AG04450 (cell line): ENCODE measurements around the gene BRD4. TPM values are rescaled to one million over a fixed set of nuclear protein-coding genes. Genes with fewer than 3 reads are reported as not detected.

Experiments
- CTCF ChIA-PET: fragments of 300-600, 350-600 bp; formaldehyde crosslinking; extraction: SDS; loops from one replicate; lab custom pipeline; 2022; ENCODE audit warnings: antibody characterized with exemption, inconsistent platforms; lab: Charles Lee
- POLR2A ChIA-PET: fragments of 350-600 bp; formaldehyde crosslinking; extraction: SDS; loops from one replicate; lab custom pipeline; 2021; ENCODE audit warnings: antibody characterized with exemption, inconsistent platforms; lab: Yijun Ruan, JAX
- DNase-seq: peaks from one replicate; pipeline ENCODE4 v3.0.0-alpha.2; 2011; ENCODE audit warnings: low read depth, low spot score
- H3K27ac ChIP-seq: one replicate; pipeline ENCODE4 v1.5.1; 2012; ENCODE audit warnings: low read depth, low read length, control low read depth
- H3K27me3 ChIP-seq: one replicate; pipeline ENCODE4 v1.6.0; 2012; ENCODE audit warnings: low read length; ENCODE audit not compliant: control insufficient read depth, insufficient read depth
- H3K4me3 ChIP-seq: 2 replicates; pipeline ENCODE4 v1.5.1; 2011; ENCODE audit warnings: mild to moderate bottlenecking, low read depth, low read length, control low read depth
- H3K9me3 ChIP-seq: 2 replicates; pipeline ENCODE4 v1.5.1; 2012; ENCODE audit warnings: low read length; ENCODE audit not compliant: control insufficient read depth, insufficient read depth
- polyA plus RNA-seq: library from polyadenylated mRNA; depleted of rRNA; stranded (reverse); fragments of >200 nt; gene quantifications from 2 replicates; pipeline ENCODE4 v1.2.3, GENCODE V29; 2011
- TF ChIP-seq, protein P1 (sequence below): IDR thresholded peaks from 2 replicates; pipeline ENCODE4 v1.5.1; 2011; ENCODE audit warnings: low read depth, low read length, control low read depth, inconsistent platforms

Gene BRD4
- polyA plus RNA-seq, 1 experiment: 7.8 TPM

- POLR2A ChIA-PET: interaction anchor here (0.6 to 3.0 kb wide), 16 partner anchors 9 to 1397 kb away, joined by 3 to 25 read pairs (median 4); partner anchors contain the start of genes AKAP8L and BRD4
- H3K4me3 ChIP-seq: peak within 1 kb of the TSS; percentile 99
- TF ChIP-seq, protein P1, sequence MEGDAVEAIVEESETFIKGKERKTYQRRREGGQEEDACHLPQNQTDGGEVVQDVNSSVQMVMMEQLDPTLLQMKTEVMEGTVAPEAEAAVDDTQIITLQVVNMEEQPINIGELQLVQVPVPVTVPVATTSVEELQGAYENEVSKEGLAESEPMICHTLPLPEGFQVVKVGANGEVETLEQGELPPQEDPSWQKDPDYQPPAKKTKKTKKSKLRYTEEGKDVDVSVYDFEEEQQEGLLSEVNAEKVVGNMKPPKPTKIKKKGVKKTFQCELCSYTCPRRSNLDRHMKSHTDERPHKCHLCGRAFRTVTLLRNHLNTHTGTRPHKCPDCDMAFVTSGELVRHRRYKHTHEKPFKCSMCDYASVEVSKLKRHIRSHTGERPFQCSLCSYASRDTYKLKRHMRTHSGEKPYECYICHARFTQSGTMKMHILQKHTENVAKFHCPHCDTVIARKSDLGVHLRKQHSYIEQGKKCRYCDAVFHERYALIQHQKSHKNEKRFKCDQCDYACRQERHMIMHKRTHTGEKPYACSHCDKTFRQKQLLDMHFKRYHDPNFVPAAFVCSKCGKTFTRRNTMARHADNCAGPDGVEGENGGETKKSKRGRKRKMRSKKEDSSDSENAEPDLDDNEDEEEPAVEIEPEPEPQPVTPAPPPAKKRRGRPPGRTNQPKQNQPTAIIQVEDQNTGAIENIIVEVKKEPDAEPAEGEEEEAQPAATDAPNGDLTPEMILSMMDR: no peak
- CTCF ChIA-PET: interaction anchor here (0.6 to 1.7 kb wide), 5 partner anchors 13 to 288 kb away, joined by 3 to 5 read pairs (median 3); partner anchors contain the start of gene AKAP8L
- peak; percentile 96 for DNase-seq
- H3K9me3 ChIP-seq: no peaks in the 10 kb centered on the region; the same call in 1 of the 2 replicates
- H3K27me3 ChIP-seq: no peaks in the 10 kb centered on the region
- peak within 1 kb of the TSS; percentile 91 for H3K27ac ChIP-seq
Observed at GRCh38 chr19:15379083-15379998, 47.0 kb upstream of the BRD4 start, which contains the start of gene AKAP8. TSS of gene AKAP8 (minus strand) at chr19:15379787. CDS start at chr19:15379731, 56 bp downstream.

DNA sequence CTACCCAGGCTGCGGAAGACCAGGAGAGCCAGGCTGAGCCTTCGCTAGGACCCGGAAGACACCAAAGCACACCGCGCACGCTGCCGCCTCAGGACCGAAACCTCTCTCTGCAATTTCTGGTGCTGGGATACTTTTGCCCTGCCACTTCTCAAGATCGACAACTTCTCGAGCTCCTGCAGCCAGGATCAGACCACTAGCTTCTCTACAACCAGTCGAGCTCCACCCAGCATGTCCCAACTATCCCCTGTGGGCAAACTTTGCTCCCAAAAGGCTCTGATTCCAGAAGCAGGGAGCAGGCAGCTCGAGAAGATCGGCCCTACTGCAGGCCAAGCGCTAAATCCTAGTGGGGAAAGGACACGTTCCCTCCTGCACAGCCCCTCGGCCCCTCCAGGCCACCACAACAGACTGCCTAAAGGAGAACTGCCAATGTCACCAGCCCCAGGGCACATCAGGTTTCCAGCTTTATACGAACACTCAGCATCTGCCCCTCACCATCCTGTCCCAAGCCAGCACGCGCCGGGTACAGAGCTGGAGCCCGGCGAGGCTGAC lies 46.3 kb upstream of the BRD4 start:
- ChIA-PET POLR2A (interaction anchor here (0.6 to 3.0 kb wide), 15 partner anchors 8 to 242 kb away, joined by 3 to 25 read pairs (median 3); partner anchors contain the start of genes AKAP8L and BRD4), CTCF (interaction anchor here (0.6 to 1.7 kb wide), 4 partner anchors 40 to 287 kb away, joined by 3 to 5 read pairs (median 4); partner anchors contain the start of gene AKAP8L)
- DNase-seq: no peak
- TF ChIP-seq, protein P1: no peak
- H3K9me3 ChIP-seq: no peaks in the 10 kb centered on the region; the same call in 1 of the 2 replicates
- no peaks in the 10 kb centered on the region for H3K27me3 ChIP-seq
- H3K27ac ChIP-seq: peak overlapping the region; percentile 91
- H3K4me3 ChIP-seq: peak overlapping the region; percentile 99

DNA sequence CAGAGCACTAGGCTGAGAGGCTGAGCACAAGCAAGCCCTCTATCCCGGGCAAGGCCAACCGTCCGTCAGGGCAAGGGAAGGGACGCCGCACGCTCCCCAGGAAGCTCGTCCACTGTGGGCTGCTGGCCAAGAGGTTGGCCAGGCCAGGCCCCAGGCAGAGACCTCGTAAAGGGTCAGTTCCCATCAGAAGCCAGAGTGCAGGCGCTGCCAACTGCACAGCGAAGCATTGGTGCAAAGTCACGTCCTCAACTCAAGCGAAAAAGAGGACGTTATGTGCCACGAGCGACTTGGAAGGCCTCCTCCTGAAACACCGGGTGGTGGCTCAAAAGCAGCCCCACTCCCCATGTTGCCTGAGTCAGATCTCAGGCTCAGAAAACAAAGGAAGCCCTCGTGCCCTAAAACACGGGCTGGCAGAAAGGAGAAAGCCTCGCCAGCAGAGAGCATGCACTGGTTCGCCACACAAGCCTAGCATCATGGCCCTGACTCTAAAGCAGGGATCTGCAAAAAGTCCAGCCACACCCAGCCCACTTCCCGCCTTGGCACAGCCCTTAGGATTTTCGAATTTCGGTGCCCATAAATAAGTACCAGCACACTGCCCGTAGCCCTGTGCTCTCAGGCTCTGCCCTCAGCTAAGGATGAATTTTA lies 42.6 kb upstream of the BRD4 start:
- Histone ChIP-seq H3K9me3 (no peaks in the 10 kb centered on the region; the same call in 1 of the 2 replicates), H3K4me3 (no peak overlapping the region), H3K27me3 (no peaks in the 10 kb centered on the region), H3K27ac (no peak overlapping the region)
- TF ChIP-seq, protein P1: no peak
- POLR2A ChIA-PET: interaction anchor here (0.6 kb wide), 1 partner anchor 187 kb away, joined by 4 read pairs; no protein-coding TSS in a partner anchor
- CTCF ChIA-PET: interaction anchor here (0.7 kb wide), 1 partner anchor 41 kb away, joined by 3 read pairs; no protein-coding TSS in a partner anchor
- no peak for DNase-seq

DNA sequence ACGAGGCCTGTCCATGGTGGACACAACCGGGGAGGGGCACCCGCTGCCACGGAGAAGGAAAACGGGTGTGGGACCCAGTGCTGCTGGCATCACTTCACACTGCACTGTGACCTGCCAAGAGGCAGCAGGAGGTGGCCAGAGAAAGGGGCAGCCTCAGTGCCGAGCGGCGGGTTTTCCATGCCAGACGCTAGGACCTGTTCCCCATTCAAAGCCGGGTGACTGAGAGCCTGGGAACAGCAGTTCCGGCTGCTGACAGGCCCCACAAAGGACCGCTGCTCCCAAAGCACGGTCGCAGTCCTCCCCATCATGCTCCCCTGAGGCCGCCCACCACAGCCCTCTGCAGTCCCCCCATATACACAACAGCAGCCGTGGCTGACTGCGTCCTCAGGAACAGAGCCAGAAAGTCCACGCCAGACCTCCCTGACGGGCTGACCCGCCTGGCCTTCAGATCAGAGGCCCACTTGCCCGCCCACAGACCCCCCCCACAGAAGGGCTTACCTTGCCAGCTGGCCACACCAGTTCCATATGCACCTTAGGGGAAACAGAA lies 41.8 kb upstream of the BRD4 start:
- ChIA-PET POLR2A (interaction anchor here (0.6 kb wide), 1 partner anchor 188 kb away, joined by 4 read pairs; no protein-coding TSS in a partner anchor), CTCF (no interaction called here)
- no peak overlapping the region for H3K27ac ChIP-seq
- DNase-seq: no peak
- TF ChIP-seq, protein P1: no peak
- no peaks in the 10 kb centered on the region for H3K27me3 ChIP-seq
- no peak overlapping the region for H3K4me3 ChIP-seq
- H3K9me3 ChIP-seq: no peaks in the 10 kb centered on the region; the same call in 1 of the 2 replicates
